GM21825 (cell line): Measurements from ENCODE around the gene CLIC1.
"Not testable (repeated sequence)": the region's sequence is repeated elsewhere in the genome, so short reads cannot be mapped to it uniquely, and the experiment has no call there.

Experiments
- ATAC-seq: cut with Tn5 transposase; IDR thresholded peaks from one replicate; pipeline ENCODE4 v1.9.1; 2021; ENCODE audit warnings: mild to moderate bottlenecking, moderate library complexity; ENCODE audit not compliant: unreplicated experiment

CLIC1 gene

DNA sequence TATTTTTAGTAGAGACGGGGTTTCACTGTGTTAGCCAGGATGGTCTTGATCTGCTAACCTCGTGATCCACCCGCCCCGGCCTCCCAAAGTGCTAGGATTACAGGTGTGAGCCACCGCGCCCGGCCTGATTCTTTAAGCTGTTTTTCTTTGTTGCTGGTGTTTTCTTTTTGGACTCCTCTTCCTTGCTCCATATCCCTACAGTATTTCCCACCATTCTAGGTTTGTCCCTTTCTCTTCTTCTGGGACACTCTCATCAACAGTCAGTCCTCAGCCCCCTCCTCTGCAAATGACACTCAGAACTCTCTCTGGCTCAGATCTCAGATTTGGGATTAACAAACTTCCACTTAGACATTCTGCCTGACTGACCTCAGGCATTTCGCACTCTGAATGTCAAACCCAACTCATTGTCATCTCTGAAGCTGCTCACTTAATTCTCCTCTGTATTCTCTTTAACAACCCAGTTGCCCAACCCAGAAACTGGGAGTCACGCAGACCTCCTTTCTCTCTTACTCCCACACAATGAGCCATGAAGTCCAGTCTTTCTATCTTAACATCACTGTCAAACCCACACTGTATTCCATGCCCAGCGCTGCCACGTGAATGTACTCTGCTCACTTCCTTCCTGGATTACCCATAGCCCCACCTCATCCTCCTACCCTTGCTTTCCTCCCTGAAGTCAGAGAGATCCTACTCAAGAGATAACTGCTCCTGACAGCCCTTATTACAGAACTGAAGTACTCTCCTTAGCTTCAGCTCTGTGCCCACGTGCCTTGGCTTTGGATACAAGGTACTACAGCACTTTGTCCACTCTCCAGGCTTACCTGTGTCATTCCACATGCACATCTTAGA is 10.6 kb downstream of the CLIC1 start:
- ATAC-seq, result no peak

GRCh38 chr6:31723980-31724691 is 12.2 kb downstream of the CLIC1 start:
- no peak for ATAC-seq

GRCh38 chr6:31723245-31723979 is 12.9 kb downstream of the CLIC1 start, which contains the start of gene MPIG6B:
MPIG6B (plus strand) TSS chr6:31723373; CDS start chr6:31723384, 11 bp downstream.
- ATAC-seq, result no peak

- no peak for ATAC-seq
Observed at GRCh38 chr6:31722173-31722572, 14.2 kb downstream of the CLIC1 start.

DNA sequence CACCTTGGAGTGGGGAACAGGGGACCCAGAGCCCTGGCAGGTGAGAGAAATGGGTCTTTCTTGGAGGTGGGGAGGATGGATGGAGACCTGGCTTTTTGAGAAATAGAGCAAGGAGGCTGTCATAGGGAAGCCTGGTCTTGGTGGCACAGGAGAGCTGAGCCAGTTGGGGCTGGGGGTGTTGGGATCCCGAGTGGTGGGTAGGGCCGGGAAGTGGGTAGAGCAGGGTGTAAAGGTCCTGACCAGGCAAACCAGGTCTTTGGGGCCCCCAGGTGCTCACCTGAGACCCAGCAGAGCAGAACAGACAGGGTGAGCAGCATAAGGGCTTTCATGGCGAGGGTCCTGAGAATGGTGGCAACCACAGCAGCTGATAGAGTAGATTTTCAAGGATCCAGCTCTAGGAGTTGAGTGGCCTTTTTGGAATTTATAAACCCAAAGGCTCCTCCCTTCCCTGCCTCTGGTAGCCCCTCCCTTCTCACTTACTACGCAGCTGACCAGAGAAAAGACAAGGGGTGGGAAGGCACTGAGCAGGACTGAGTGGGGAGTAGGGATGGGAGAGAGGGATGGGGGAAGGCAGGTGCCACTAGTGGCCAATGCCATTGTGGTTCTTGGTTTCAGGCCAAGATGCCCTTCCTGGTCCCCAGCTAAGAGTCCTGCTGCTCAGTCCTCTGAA is 14.8 kb downstream of the CLIC1 start, which contains the start of gene LY6G6C:
TSS of gene LY6G6C (minus strand) at position 396 of the 670 bp plus-strand sequence. CDS start at position 329, 67 bp downstream.
- ATAC-seq, result no peak

DNA sequence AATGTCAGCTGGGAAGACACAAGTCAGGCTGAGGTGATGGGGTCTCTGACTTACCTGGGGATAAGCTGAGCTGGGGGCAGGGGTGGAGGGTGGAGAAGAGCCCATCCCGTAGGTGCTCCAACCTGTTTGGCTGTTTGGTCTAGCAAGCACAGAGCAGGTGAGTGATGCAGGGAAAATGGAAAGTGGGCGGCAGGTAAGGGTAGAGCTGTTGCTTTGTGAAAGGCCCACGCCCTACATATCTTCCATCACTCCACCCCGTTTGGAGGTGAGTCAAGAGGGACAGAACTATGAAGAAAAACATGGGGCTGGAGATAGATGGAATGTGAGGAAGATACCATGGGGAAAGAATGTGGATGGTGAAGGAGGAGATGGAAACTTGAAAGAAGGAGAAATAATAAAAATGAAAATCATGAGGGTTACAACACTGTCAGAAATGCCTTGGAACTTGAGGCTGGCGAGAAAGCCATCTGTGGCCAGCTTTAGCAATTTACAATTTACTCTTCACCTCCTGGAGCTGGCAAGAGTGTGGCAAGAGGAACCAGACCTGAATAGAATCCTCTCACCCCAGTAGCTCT is 16.0 kb downstream of the CLIC1 start:
- no peak for ATAC-seq

GRCh38 chr6:31719001-31719400 is 17.3 kb downstream of the CLIC1 start:
- ATAC-seq, result no peak

DNA sequence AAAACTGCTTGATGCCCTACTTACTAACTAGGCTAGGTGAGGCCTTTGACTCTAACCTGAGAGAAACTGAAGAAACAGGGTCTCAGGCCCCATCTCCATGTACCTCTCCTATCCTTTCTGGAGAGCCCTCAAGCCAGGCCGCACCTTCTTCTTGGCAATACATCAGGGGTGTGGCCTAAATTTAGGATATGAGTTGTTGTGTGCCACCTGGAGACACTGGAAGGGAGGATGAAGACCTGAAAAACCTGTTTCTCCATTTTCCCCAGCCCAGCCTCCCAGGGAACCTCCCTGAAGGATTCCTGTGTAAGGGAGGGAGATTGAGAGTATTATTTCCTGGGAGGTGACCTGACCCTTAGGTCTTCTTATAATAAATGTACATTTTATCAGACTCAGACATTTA is 18.1 kb downstream of the CLIC1 start:
- no peak for ATAC-seq

DNA sequence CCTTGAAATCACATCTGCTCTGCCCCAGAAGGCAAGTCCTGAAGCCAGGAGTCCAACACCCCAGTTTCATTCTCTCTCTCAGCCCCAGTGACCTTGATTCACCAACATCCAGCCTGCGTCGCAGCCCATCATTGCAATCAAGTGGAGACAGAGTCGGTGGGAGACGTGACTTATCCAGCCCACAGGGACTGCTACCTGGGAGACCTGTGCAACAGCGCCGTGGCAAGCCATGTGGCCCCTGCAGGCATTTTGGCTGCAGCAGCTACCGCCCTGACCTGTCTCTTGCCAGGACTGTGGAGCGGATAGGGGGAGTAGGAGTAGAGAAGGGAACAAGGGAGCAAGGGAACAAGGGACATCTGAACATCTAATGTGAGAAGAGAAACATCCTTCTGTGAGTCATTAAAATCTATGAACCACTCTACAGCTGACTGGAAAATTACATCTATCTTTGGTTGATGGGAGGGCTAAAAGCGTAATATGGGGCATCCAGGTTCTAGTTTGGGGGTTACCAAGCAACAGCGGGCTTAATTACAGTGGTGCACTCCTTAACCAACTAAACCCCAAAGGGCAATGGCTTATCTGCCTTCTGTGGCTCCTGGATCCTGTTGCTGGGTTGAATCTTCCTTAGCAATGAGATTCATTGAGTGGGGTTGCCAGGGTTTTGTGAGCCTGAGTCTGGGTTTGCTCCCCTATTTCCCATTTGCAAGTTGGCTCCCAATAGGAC is 18.7 kb downstream of the CLIC1 start:
- ATAC-seq, result no peak

DNA sequence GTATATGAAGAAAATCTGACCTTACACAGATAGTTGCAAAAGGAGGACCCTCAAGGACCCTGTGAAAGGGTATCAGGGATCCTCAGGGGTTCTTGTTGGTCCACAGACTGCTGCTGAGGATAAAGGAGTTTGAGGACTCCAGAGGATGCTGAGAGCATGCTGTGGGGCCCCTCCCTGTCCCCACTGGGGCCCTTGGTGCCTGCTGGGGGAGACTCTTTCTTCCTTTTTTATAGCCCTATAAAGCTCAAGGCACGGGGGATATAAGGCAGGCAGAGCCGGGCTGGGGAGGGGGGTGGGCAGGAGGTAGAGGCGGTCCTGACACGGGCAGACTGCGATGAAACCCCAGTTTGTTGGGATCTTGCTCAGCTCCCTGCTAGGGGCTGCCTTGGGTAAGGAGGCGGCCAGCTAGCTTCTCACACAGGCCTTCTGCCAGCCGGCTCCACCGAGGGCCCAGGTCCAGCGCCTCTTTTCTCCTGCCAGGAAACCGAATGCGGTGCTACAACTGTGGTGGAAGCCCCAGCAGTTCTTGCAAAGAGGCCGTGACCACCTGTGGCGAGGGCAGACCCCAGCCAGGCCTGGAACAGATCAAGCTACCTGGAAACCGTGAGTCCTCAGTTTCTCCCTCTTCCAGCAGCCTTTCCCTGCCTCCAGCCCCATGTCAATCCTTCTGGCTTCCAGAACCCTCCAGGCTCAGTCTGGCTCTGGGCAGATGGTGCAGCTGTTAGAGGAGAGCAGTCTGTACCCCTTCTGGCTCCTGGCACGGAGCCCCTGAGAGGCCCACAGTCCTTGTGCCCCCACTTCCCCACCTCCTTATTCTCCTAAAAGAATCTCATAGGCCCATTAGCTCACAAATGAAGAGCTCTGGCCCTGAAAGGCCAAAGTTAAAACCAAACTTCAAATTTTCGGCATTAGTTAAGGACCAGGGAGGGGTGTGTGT is 21.0 kb downstream of the CLIC1 start, which contains the start of gene LY6G6D:
TSS of gene LY6G6D (plus strand) at position 327 of the 937 bp plus-strand sequence. CDS start at position 335, 8 bp downstream.
- no peak for ATAC-seq

- ATAC-seq, result no peak
Observed at GRCh38 chr6:31713991-31714684, 22.2 kb downstream of the CLIC1 start.

DNA sequence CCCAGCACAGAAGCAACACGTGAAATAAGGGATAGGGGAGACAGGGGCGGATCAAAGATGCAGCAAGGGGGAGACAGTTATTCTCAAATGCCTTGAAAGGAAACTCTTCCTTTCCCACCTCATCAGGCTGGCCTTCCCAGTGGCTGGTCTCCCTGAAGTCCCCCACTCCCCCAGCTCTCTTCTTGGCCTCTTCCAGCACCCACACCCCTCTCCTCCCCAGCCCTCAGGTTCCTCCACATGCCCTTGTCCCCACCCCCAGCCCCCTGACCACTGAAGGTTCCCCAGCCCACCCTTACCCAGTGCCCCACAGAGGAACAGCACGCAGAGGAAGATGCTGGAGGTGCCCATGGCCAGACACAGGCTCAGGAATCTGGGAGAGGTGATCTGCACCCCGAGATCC is 22.9 kb downstream of the CLIC1 start:
- ATAC-seq, result no peak

DNA sequence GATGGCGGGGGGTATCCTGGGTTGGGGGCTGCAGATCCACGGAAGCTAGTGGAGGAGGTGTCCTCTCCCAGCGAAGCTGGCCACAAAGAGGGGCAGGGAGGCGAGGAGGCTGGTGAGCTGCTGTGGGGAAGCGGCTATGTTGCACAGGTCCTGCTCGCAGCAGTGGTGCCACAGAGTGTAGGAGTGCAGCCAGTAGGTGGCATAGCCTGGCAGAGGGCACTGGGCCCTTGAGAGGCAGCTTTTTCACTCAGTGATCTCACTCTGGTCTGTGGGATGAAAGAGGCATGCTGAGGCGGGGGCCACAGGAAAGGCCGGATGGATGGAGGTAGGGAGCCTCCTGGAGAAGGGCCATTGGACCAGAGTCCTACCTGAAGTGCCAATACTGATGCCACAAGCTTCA is 24.0 kb downstream of the CLIC1 start:
- no peak for ATAC-seq

DNA sequence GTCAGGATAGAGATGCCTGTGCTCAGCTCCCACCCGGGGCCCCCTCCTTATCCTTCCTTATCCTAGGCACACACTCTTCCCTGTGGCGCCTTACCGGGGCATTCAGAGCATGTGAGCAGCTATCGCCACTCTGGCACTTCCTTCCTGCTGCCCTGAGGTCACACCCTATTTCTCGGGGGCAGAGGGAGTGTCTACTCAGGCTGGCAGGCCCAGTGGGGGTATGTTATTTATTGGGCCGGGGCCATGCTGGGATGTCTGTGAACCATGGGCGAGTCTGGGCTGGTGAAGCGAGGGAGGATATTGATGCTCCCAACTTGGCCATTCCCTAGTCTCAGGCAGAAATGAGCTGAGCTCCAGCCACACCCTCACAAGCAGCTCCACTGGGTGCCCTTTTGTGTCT is 25.1 kb downstream of the CLIC1 start:
- no peak for ATAC-seq

DNA sequence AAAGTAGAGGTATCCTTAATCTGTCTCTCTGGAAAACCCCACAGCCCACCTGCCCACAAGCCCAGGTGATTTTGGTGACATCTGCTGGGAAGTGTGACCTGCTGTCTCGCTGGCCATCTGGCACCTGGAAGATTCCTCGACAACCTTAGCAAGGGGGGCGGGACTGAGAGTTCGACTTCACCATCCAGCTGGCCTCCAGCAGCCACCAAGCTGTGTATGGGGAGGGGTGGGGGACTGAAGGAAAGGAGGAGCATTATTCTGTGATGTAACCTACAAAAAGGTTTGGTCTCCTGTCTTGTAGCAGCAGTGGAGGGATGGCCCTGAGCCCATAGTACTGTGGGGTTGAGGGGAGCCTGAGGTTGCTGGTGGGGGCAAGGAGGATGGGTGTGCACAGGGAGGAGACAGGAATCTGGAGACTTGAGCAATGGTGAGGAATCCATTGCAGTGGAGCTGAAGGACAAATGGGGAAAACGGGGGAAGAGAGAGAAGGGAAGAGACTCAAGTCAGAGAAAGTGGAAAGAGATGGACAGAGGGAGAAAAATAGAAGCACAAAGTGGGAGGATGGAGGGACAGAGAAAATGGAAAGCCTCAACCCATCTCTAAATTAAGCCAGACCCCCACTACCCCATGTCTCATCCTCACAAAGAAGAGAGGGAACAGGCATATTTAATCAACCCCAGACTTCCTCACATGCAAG is 25.7 kb downstream of the CLIC1 start:
- no peak for ATAC-seq

DNA sequence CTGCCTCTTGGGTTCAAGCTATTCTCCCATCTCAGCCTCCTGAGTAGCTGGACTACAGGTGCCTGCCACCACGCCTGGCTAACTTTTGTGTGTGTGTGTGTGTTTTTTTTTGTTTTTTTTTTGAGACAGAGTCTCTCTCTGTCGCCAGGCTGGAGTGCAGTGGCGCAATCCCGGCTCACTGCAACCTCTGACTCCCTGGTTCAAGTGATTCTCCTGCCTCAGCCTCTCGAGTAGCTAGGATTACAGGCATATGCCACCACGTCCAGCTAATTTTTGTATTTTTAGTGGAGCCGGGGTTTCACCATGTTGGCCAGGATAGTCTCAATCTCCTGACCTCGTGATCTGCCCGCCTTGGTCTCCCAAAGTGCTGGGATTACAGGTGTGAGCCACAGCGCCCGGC is 27.2 kb downstream of the CLIC1 start:
- ATAC-seq, result not testable (repeated sequence)

GRCh38 chr6:31708224-31708623 is 28.1 kb downstream of the CLIC1 start:
- no peak for ATAC-seq
